Effector memory CD8-positive, alpha-beta T cell (primary cell): ENCODE measurements around the gene MYOD1.

Experiments used
- ATAC-seq: fragments of 150-1000 bp; cut with Tn5 transposase; replicated peaks from 2 replicates; pipeline ENCODE4 v1.10.0; 2021; ENCODE audit warnings: mild to moderate bottlenecking, moderate library complexity
- DNase-seq, 3 experiments: peaks; one replicate each; pipeline ENCODE4 v3.0.0; 2021
- H3K27ac Mint-ChIP-seq, 2 donors: one replicate each; pipeline ENCODE4 v1.8.0; 2022; ENCODE audit warnings: mild to moderate bottlenecking in 2 of 2, mixed read lengths in 2 of 2, moderate library complexity in 2 of 2
- H3K27me3 Mint-ChIP-seq, 2 donors: one replicate each; pipeline ENCODE4 v1.8.0; 2022; ENCODE audit warnings: mixed read lengths in 2 of 2
- H3K36me3 Mint-ChIP-seq: one replicate; pipeline ENCODE4 v1.8.0; 2022; ENCODE audit warnings: mild to moderate bottlenecking, moderate library complexity, mixed read lengths; ENCODE audit not compliant: insufficient read depth
- H3K4me1 Mint-ChIP-seq, 2 donors: one replicate each; pipeline ENCODE4 v1.8.0; 2022; ENCODE audit warnings: low read depth in 2 of 2, mixed read lengths in 2 of 2
- H3K4me3 Mint-ChIP-seq, 2 donors: one replicate each; pipeline ENCODE4 v1.8.0; 2022; ENCODE audit warnings: mild to moderate bottlenecking in 2 of 2, mixed read lengths in 2 of 2, moderate library complexity in 2 of 2
- H3K9me3 Mint-ChIP-seq, 2 donors: one replicate each; pipeline ENCODE4 v1.8.0; 2022; ENCODE audit warnings: mixed read lengths in 2 of 2

MYOD1 gene

DNA sequence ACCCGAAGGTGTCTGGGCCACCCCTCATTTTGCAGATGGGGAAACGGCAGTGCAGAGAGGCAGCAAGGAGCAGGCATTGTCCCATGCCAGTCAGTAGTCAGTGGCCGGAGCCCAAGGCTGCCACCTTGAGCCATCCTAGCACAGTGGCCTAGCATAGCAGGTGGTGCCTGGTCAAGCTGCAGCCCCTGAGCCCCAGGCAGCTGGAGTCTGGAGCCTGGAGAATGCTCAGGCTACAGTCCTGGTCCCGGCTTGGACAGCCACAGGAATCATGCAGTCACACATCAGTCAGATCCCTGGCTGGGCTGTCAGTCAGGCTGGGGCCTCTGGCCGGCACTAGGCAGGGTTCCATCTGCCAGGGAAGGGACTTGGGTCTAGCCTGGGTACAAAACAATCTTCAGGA lies 33.8 kb downstream of the MYOD1 start:
- Mint-ChIP-seq H3K27ac (no peak overlapping the region), H3K4me3 (no peak overlapping the region), H3K9me3 (no peaks in the 10 kb centered on the region), H3K27me3 (peaks cover 31 to 57% of the 10 kb centered on the region in 2 donors), H3K36me3 (no peaks in the 10 kb centered on the region), H3K4me1 (no peaks in the 10 kb centered on the region)
- ATAC-seq, result no peak
- DNase-seq, result no peak

- Mint-ChIP-seq H3K36me3 (no peaks in the 10 kb centered on the region), H3K27me3 (peaks cover 30 to 53% of the 10 kb centered on the region in 2 donors), H3K4me3 (no peak overlapping the region), H3K27ac (no peak overlapping the region), H3K9me3 (no peaks in the 10 kb centered on the region), H3K4me1 (no peaks in the 10 kb centered on the region)
- DNase-seq (no peak), ATAC-seq (no peak)
Measured at GRCh38 chr11:17753641-17754040, 34.3 kb downstream of the MYOD1 start.

GRCh38 chr11:17755891-17756290 lies 36.5 kb downstream of the MYOD1 start:
- H3K4me3 Mint-ChIP-seq, result no peak overlapping the region
- no peak overlapping the region for H3K27ac Mint-ChIP-seq
- ATAC-seq, result no peak
- no peak for DNase-seq
- peaks cover 26 to 35% of the 10 kb centered on the region in 2 donors for H3K27me3 Mint-ChIP-seq
- no peaks in the 10 kb centered on the region for H3K4me1 Mint-ChIP-seq
- no peaks in the 10 kb centered on the region for H3K9me3 Mint-ChIP-seq
- no peaks in the 10 kb centered on the region for H3K36me3 Mint-ChIP-seq

DNA sequence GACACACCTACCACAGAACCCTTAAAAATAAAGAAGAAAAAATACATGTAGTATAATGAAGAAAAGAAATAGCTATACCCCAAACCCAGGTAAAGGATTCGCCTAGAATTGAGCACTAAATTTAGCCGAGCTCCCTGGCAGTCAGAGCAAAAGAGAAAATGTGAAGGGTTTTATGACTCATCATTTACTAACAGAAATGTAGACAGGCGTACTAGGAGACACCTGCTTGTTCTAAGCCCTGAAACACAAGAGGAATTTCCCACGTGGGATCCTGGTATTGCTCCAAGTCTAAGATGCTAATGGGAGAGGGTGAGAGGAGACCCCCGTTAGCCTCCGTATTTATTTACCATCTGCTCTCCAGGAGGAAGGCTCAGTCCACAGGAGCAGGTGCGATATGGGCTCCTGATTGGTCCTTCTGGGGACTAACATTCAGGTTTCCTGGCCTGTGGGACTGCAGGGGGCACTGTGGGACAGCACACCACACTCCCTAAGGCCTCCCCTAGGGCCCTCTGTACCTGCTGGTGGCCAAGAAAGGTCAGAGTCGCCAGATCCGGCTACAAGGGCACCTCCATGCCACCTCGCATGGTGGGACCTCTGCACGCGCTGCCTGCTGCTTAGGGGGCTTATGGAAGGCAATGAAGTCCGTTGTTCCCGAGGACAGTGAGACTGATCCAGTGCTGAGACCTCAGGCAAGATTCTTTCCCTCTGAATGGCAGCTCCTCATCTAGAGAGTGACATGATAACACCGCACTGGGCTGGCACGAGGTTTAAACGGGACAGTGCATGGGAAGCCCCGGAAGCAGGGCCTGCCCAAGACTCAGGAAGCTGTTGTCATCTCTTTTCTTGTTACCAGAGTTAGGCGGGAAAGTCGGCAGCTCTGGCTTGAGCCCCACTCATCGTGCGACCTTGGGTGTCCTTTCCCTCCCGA lies 41.0 kb downstream of the MYOD1 start:
- Mint-ChIP-seq H3K4me1 (no peaks in the 10 kb centered on the region), H3K36me3 (no peaks in the 10 kb centered on the region), H3K9me3 (no peaks in the 10 kb centered on the region), H3K4me3 (no peak overlapping the region), H3K27ac (no peak overlapping the region), H3K27me3 (peaks cover 11 to 32% of the 10 kb centered on the region in 2 donors)
- ATAC-seq (peak; percentile 29), DNase-seq (no peak)

DNA sequence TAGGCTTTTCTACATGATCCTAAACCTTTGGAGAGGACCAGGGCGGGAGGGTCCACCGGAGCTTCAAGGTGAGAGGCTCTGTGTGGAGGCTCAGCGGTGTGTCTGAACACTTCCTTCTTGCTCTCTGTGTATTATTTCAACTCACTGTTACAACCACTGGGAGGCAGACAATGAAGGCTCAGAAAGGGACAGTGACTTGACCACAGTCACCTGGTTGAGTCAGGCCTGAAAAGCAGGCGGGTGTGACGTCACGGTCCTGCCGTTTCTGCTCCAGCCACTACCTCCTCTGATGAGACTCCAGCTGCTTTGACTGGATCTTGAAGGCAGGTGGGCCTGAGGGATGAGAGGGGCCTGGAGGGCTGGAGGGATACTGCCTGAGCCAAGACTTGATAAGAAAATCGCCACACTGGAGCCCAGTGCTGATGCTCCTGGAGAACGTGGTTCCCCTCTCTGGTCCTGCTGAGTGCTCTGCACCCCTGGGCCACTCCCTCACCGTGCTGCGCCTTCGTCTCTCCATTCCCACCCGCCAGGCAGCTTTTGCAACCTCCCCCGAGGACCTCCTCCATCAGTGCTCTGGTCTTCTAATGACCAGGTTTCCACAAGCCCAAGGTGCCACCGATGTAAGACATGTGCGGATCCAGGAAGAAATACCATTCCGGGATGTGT lies 43.1 kb downstream of the MYOD1 start:
- DNase-seq (no peak), ATAC-seq (no peak)
- Mint-ChIP-seq H3K36me3 (no peaks in the 10 kb centered on the region), H3K27ac (no peak overlapping the region), H3K27me3 (peaks cover 10 to 26% of the 10 kb centered on the region in 2 donors), H3K4me1 (no peaks in the 10 kb centered on the region), H3K4me3 (no peak overlapping the region), H3K9me3 (no peaks in the 10 kb centered on the region)

DNA sequence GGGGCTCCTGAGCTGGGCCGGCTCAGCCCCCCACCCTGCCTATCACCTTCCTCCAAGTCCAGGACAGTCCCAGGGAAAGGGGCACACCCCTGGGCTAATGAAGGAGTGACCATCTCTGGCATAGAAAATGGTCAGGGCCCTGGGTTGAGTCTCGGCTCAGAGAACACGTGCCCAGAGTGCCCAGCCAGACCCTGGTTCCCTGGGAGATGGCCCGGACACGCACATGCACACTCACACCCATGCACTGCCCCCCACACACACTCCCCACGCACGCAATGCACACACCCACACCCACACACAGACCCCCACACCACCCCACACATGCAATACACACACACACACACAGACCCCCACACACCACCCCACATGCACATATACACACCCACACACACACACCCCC lies 43.9 kb downstream of the MYOD1 start:
- no peak for ATAC-seq
- Mint-ChIP-seq H3K27ac (no peak overlapping the region), H3K4me3 (no peak overlapping the region), H3K27me3 (peaks cover 10 to 32% of the 10 kb centered on the region in 2 donors), H3K36me3 (no peaks in the 10 kb centered on the region), H3K9me3 (no peaks in the 10 kb centered on the region), H3K4me1 (no peaks in the 10 kb centered on the region)
- no peak for DNase-seq

DNA sequence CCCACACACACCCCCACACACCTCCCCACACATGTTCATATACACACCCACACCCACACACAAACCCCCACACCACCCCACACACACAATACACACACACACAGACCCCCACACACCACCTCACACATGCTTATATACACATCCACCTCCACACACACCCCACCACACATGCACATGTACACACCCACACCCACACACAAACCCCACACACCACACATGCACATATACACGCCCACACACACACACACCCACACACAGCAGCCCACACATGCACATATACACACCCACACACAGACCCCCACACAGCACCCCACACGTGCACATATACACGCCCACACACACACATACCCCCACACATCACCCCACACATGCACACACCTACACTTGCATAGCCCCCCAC lies 44.3 kb downstream of the MYOD1 start:
- Mint-ChIP-seq H3K36me3 (no peaks in the 10 kb centered on the region), H3K4me3 (no peak overlapping the region), H3K27me3 (peaks cover 10 to 34% of the 10 kb centered on the region in 2 donors), H3K27ac (no peak overlapping the region), H3K4me1 (no peaks in the 10 kb centered on the region), H3K9me3 (no peaks in the 10 kb centered on the region)
- ATAC-seq (no peak), DNase-seq (no peak)

DNA sequence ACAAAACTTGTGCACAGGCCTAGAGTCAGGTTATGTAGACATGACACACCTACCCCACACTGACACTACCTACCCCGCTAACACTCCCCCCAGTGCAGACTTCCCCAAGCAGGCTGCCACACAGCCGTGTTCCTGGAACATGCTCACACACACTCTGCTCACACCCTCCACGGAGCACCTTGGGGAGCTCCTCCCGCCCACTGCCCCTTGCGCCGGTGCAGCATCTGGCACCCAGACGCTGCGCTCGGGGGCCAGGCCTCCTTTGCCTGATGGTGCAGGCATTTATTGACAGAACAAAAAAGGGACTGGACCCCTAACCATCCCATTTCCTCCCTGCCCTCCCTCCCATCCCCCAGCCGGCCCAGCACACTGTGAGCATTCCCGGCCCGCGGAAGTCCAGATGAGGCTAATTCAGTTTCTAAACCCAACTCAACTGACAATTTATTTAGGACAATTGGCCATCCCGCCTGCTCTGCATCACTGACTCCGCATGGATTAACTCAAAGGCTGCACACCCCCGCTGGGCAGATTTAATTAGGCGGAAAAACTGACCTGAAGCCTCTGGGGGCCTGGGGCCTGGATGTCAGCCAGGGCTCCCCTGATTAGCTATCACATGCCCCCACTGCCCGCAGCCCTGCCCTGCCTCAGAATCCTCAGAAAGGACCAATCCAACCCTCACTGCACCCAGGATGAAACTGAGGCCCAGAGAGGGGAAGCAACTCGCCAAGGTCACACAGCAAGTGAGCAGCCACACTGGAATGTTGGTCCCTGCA lies 45.3 kb downstream of the MYOD1 start:
- DNase-seq (no peak), ATAC-seq (no peak)
- no peaks in the 10 kb centered on the region for H3K4me1 Mint-ChIP-seq
- H3K4me3 Mint-ChIP-seq, result no peak overlapping the region
- H3K9me3 Mint-ChIP-seq, result no peaks in the 10 kb centered on the region
- H3K27ac Mint-ChIP-seq, result no peak overlapping the region
- peaks cover 10 to 34% of the 10 kb centered on the region in 2 donors for H3K27me3 Mint-ChIP-seq
- H3K36me3 Mint-ChIP-seq, result no peaks in the 10 kb centered on the region

- ATAC-seq (no peak), DNase-seq (no peak)
- Mint-ChIP-seq H3K4me3 (no peak overlapping the region), H3K27ac (no peak overlapping the region), H3K4me1 (no peaks in the 10 kb centered on the region), H3K9me3 (no peaks in the 10 kb centered on the region), H3K27me3 (peaks cover 10 to 34% of the 10 kb centered on the region in 2 donors), H3K36me3 (no peaks in the 10 kb centered on the region)
Measured at GRCh38 chr11:17765356-17766072, 46.1 kb downstream of the MYOD1 start.

DNA sequence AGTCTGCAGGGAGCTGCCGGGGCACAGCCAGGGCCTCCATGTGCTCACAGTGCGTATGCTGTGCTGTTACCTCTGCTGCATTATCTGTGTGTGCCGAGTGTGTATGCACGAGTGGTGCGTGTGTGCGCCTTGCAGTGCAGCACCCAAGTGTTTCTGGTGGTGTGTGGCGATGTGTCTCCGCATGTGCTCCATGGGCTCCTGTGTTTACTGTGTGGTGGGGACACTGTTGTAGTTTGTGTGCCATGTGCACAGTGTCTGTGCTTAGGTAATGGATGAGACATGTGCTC lies 46.6 kb downstream of the MYOD1 start:
- no peak for DNase-seq
- Mint-ChIP-seq H3K4me1 (no peaks in the 10 kb centered on the region), H3K4me3 (no peak overlapping the region), H3K9me3 (no peaks in the 10 kb centered on the region), H3K27ac (no peak overlapping the region), H3K27me3 (peaks cover 10 to 34% of the 10 kb centered on the region in 2 donors), H3K36me3 (no peaks in the 10 kb centered on the region)
- no peak for ATAC-seq

DNA sequence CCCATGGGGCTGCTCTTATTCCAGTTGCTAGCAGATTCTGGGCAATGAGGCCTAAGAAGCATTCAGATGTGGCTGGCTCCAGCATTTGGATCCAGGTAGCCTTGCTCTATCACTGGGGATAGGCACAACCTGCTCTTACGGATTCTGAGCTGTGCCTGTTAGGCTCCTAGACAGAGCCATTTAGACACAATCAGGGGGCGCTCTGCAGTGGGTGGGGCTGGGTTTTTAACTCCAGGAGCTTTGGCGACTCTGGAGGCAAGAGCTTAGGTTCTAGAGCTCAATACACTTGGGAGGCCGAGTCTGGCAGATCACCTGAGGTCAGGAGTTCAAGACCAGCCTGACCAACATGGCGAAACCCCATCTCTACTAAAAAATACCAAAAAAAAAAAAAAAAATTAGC lies 47.2 kb downstream of the MYOD1 start:
- Mint-ChIP-seq H3K27me3 (peaks cover 10 to 33% of the 10 kb centered on the region in 2 donors), H3K4me1 (no peaks in the 10 kb centered on the region), H3K27ac (no peak overlapping the region), H3K9me3 (no peaks in the 10 kb centered on the region), H3K4me3 (no peak overlapping the region), H3K36me3 (no peaks in the 10 kb centered on the region)
- no peak for DNase-seq
- no peak for ATAC-seq

DNA sequence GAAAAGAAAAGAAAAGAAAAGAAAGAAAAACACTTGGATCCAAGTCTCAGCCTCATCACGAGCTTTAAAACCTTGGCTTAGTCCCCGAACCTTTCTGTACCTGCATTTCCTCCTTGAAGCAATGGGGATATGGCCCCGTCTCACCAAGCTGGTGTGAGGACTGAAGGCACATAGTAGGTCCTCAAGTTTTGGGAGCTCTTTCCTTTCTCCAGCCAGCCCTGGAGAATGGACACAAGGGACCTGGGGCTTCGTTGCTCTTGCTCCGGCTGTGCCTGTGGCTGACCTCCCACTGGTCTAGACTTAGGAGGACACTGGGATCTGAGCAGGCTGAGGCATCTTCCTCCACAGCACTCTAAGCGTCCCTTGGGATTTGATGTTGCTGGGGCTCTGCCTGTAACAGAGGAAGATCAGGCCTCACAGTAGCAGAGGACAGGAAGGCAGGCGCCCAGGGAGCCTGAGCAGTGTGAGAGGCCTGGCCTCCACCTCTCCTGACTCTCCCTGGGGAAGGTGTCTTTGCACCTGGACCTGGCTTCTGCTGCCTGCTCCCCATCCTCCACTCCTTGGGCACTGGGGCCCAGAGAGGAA lies 48.0 kb downstream of the MYOD1 start:
- Mint-ChIP-seq H3K36me3 (no peaks in the 10 kb centered on the region), H3K9me3 (no peaks in the 10 kb centered on the region), H3K27me3 (peaks cover 10 to 25% of the 10 kb centered on the region in 2 donors), H3K27ac (no peak overlapping the region), H3K4me1 (no peaks in the 10 kb centered on the region), H3K4me3 (no peak overlapping the region)
- ATAC-seq, result no peak
- no peak for DNase-seq

DNA sequence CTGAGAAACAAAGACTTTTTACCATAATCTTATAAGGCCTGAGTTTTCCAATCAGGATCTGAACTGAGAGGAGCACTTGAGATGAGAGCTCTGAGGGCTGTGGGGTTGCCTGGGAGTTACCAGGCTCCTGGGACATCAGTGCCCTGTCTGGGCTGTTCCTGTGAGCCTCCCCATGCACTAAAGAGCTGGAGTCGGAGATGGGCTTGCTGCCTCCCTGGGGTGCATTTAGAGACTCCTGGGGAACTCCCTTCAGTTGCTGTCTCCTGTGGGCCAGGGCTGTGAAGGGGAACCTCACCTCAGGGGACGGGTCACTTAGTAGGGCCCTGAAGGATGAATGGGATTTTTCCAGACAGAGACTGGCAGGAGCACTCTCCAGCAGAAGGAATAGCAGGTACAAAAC lies 48.5 kb downstream of the MYOD1 start:
- Mint-ChIP-seq H3K4me3 (no peak overlapping the region), H3K27ac (no peak overlapping the region), H3K36me3 (no peaks in the 10 kb centered on the region), H3K9me3 (no peaks in the 10 kb centered on the region), H3K27me3 (peaks cover 10 to 20% of the 10 kb centered on the region in 2 donors), H3K4me1 (no peaks in the 10 kb centered on the region)
- no peak for DNase-seq
- ATAC-seq, result no peak
